ENCODE data around the gene PLAC1. TPM values are rescaled to one million over a fixed set of nuclear protein-coding genes. Genes with fewer than 3 reads are reported as not detected.

PLAC1 gene
- total RNA-seq, 1 experiment from 2014 or later = 0.91 TPM

DNA sequence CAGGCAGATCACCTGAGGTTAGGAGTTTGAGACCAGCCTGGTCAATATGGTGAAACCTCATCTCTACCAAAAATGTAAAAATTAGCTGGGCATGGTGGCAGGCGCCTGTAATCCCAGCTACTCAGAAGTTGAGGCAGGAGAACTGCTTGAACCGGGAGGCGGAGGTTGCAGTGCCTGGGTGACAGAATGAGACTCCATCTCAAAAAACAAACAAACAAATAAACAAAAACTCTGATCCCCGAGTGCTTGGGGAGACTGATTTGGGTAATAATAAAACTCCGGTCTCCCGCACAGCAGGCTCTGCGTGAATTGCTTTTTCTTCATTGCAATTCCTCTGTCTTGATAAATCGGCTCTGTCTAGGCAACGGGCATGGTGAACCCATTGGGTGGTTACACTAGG is 124.9 kb downstream of the PLAC1 start:
- no peaks in the 10 kb centered on the region for H3K4me1 Mint-ChIP-seq (ENCODE audit: insufficient read depth, unreplicated experiment)
- no peak for DNase-seq (ENCODE audit: unreplicated experiment)
- H3K27me3 Mint-ChIP-seq (ENCODE audit: insufficient read depth, unreplicated experiment) = peaks cover 12% of the 10 kb centered on the region
- no peak overlapping the region for H3K27ac Mint-ChIP-seq (ENCODE audit: low read depth, unreplicated experiment)
- BruUV-seq (replicated peaks) = no TSS peak
- CTCF ChIA-PET = interaction anchor here (1.0 to 2.8 kb wide), 3 partner anchors 13 to 250 kb away, joined by 5 to 14 read pairs (median 8); no protein-coding TSS in a partner anchor
- H3K9me3 Mint-ChIP-seq (ENCODE audit: unreplicated experiment) = no peaks in the 10 kb centered on the region
- POLR2A ChIA-PET = no interaction called here
- TF ChIP-seq, protein P1, sequence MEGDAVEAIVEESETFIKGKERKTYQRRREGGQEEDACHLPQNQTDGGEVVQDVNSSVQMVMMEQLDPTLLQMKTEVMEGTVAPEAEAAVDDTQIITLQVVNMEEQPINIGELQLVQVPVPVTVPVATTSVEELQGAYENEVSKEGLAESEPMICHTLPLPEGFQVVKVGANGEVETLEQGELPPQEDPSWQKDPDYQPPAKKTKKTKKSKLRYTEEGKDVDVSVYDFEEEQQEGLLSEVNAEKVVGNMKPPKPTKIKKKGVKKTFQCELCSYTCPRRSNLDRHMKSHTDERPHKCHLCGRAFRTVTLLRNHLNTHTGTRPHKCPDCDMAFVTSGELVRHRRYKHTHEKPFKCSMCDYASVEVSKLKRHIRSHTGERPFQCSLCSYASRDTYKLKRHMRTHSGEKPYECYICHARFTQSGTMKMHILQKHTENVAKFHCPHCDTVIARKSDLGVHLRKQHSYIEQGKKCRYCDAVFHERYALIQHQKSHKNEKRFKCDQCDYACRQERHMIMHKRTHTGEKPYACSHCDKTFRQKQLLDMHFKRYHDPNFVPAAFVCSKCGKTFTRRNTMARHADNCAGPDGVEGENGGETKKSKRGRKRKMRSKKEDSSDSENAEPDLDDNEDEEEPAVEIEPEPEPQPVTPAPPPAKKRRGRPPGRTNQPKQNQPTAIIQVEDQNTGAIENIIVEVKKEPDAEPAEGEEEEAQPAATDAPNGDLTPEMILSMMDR (IDR thresholded peaks at IDR 0.05; ENCODE audit: unreplicated experiment) = no peak
- intact Hi-C loops (cut with micrococcal nuclease) = no loop called here
- H3K36me3 Mint-ChIP-seq (ENCODE audit: insufficient read depth, unreplicated experiment) = no peaks in the 10 kb centered on the region
- H3K4me3 Mint-ChIP-seq (ENCODE audit: unreplicated experiment) = no peak overlapping the region

DNA sequence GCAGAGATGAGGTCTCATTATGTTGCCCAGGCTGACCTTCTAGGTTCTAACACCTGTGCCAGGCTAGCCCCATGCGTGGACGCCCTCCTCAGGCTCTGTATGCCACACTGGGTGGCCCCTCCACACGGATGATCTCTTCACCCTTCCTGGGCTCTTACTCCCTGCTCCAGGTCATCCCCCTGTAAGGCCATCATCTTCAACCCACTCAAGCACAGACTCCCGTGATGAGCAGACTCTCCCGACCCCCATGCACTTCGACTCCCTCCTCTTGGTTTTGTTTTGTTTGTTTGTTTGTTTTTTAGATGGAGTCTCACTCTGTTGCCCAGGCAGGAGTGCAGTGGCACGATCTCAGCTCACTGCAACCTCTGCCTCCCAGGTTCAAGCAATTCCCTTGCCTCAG is 127.4 kb downstream of the PLAC1 start:
- DNase-seq (ENCODE audit: unreplicated experiment) = no peak
- Mint-ChIP-seq H3K27ac (ENCODE audit: low read depth, unreplicated experiment) (no peak overlapping the region), H3K4me1 (ENCODE audit: insufficient read depth, unreplicated experiment) (no peaks in the 10 kb centered on the region), H3K36me3 (ENCODE audit: insufficient read depth, unreplicated experiment) (no peaks in the 10 kb centered on the region), H3K27me3 (ENCODE audit: insufficient read depth, unreplicated experiment) (peaks cover 12% of the 10 kb centered on the region), H3K9me3 (ENCODE audit: unreplicated experiment) (no peaks in the 10 kb centered on the region), H3K4me3 (ENCODE audit: unreplicated experiment) (no peak overlapping the region)
- ChIA-PET CTCF (interaction anchor here (1.0 to 2.8 kb wide), 2 partner anchors 10 kb away, joined by 3 to 14 read pairs; no protein-coding TSS in a partner anchor), POLR2A (interaction anchor here (1.6 kb wide), 1 partner anchor 10 kb away, joined by 5 read pairs; no protein-coding TSS in a partner anchor)
- intact Hi-C loops (cut with micrococcal nuclease) = no loop called here
- TF ChIP-seq, protein P1 (IDR thresholded peaks at IDR 0.05; ENCODE audit: unreplicated experiment) = no peak
- BruUV-seq (replicated peaks) = no TSS peak

DNA sequence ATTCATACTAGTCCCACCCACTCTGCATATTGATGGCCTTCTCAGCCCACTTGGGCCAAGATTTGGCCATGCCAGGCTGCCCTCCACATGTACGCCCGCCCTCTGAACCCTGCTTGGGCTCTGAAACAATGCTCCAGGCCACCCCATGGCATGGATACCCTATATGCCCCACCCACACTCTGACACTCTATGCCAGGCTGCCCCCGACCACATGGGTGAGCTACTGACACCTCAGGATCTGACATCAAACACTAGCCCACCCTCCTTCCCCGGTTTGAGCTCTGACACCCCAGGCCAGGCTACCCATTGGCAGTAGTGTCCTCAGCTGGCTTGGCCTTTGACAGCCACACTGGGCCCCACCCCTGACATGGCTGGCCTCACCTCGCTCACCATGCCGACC is 128.8 kb downstream of the PLAC1 start:
- H3K27ac Mint-ChIP-seq (ENCODE audit: low read depth, unreplicated experiment) = no peak overlapping the region
- CTCF ChIA-PET = interaction anchor here (0.6 to 1.3 kb wide), 3 partner anchors 10 to 206 kb away, joined by 3 to 5 read pairs (median 3); no protein-coding TSS in a partner anchor
- no peaks in the 10 kb centered on the region for H3K36me3 Mint-ChIP-seq (ENCODE audit: insufficient read depth, unreplicated experiment)
- BruUV-seq (replicated peaks) = no TSS peak
- intact Hi-C loops (cut with micrococcal nuclease) = no loop called here
- POLR2A ChIA-PET = interaction anchor here (1.6 kb wide), 1 partner anchor 9 kb away, joined by 5 read pairs; no protein-coding TSS in a partner anchor
- TF ChIP-seq, protein P1 (IDR thresholded peaks at IDR 0.05; ENCODE audit: unreplicated experiment) = no peak
- peaks cover 12% of the 10 kb centered on the region for H3K27me3 Mint-ChIP-seq (ENCODE audit: insufficient read depth, unreplicated experiment)
- no peak overlapping the region for H3K4me3 Mint-ChIP-seq (ENCODE audit: unreplicated experiment)
- no peaks in the 10 kb centered on the region for H3K9me3 Mint-ChIP-seq (ENCODE audit: unreplicated experiment)
- DNase-seq (ENCODE audit: unreplicated experiment) = no peak
- H3K4me1 Mint-ChIP-seq (ENCODE audit: insufficient read depth, unreplicated experiment) = no peaks in the 10 kb centered on the region

DNA sequence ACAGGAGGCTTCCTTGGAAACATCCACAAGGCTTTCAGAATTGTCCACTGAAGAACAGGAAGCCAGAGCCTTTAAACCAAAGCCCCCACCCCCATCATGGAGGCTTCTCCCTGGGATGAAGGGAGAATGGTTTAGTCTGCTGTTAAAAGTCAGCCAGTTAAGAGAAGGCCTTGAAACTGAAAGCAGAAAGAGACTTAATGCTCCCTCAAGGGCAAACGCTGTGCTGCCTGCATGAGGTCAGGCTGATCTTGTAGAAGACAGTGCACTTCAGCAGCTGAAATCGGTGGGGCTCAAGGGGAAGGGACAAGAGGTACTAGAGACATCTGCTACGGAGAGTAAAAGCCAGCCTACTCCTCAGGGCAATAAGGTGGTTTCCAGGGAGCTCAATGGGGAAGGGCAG is 129.3 kb downstream of the PLAC1 start:
- POLR2A ChIA-PET = no interaction called here
- no TSS peak for BruUV-seq (replicated peaks)

More for the DNA sequence above, 129.3 kb downstream of the PLAC1 start:
- no peak overlapping the region for H3K4me3 Mint-ChIP-seq (ENCODE audit: unreplicated experiment)
- no peak overlapping the region for H3K27ac Mint-ChIP-seq (ENCODE audit: low read depth, unreplicated experiment)
- H3K27me3 Mint-ChIP-seq (ENCODE audit: insufficient read depth, unreplicated experiment) = peaks cover 12% of the 10 kb centered on the region
- CTCF ChIA-PET = interaction anchor here (0.6 to 1.3 kb wide), 2 partner anchors 10 to 207 kb away, joined by 3 to 5 read pairs; no protein-coding TSS in a partner anchor
- H3K9me3 Mint-ChIP-seq (ENCODE audit: unreplicated experiment) = no peaks in the 10 kb centered on the region
- no peak for DNase-seq (ENCODE audit: unreplicated experiment)
- TF ChIP-seq, protein P1 (IDR thresholded peaks at IDR 0.05; ENCODE audit: unreplicated experiment) = no peak
- H3K36me3 Mint-ChIP-seq (ENCODE audit: insufficient read depth, unreplicated experiment) = no peaks in the 10 kb centered on the region
- intact Hi-C loops (cut with micrococcal nuclease) = no loop called here
- no peaks in the 10 kb centered on the region for H3K4me1 Mint-ChIP-seq (ENCODE audit: insufficient read depth, unreplicated experiment)

Data from MCF 10A (cell line).